HG03060 (cell line): ENCODE results near the gene ZEB2.

Experiments used
- ATAC-seq: cut with Tn5 transposase; IDR thresholded peaks from one replicate; pipeline ENCODE4 v1.9.1; 2021; ENCODE audit warnings: low read depth, moderate number of reproducible peaks; ENCODE audit not compliant: unreplicated experiment

The ZEB2 gene

GRCh38 chr2:144530596-144530995 lies 10.7 kb upstream of the ZEB2 start:
- no peak for ATAC-seq

- no peak for ATAC-seq
These were observed 9.9 kb upstream of the ZEB2 start for GRCh38 chr2:144529841-144530240.

DNA sequence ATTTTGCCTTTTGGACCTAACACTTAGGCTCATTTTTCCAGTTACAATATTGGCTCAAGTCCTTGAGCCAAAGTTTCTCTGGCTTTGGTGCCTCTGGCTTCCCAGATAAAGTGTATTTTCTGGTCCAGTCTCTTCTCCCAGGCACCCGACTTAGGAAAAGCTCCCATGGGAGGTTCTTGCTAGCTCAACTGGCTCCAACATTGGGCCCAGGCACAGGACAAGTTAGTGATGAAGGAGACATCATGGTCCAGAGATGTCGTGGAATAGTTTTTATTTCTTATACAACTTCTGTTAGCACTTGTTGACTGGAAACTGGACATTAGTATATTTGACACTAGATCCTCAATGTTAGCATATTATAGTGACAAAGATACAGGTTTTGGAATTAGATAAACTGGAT lies 8.2 kb upstream of the ZEB2 start:
- no peak for ATAC-seq

GRCh38 chr2:144526831-144527230 lies 6.9 kb upstream of the ZEB2 start:
- ATAC-seq = no peak

- no peak for ATAC-seq
These were observed 4.4 kb upstream of the ZEB2 start for GRCh38 chr2:144524118-144525009.

- no peak for ATAC-seq
These were observed 3.7 kb upstream of the ZEB2 start for GRCh38 chr2:144523596-144524117.

DNA sequence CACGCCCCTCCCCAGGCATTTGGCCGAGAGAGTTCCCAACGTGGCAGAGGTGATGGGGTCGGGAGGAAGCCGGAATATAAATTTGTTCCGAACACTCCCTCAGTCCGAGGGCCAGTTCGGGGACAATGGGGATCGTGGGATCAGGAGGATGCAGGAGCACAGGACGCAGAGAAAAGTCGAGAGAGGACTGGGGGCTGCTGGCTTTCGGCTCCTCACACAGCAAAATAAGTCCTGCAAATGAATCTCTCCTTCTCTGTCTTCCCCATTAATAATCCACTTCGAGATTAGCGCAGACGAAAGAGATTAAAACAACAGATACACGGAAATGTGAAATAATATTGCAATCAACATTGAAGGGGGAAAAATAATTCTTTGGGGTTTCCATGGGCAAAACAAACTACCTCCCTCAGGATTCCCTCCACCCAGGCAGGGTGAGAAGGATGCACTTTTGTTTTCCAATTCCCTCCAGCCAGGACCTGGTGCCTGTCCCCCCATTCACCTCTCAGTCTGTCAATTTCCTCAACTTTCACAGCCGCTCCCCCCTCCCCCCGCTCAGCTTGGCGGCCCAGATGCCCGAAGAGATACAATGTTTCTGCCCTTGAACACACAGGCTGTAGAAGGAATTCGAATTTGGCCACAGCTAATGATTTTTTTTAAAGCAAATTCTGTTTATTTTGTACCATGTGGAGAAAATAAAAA lies 3.1 kb upstream of the ZEB2 start:
- ATAC-seq = no peak

GRCh38 chr2:144522176-144522896 lies 2.4 kb upstream of the ZEB2 start:
- no peak for ATAC-seq

GRCh38 chr2:144521686-144522085 lies 1.8 kb upstream of the ZEB2 start:
- ATAC-seq = no peak

- ATAC-seq = no peak
These were observed 1.0 kb upstream of the ZEB2 start for GRCh38 chr2:144520756-144521487.

DNA sequence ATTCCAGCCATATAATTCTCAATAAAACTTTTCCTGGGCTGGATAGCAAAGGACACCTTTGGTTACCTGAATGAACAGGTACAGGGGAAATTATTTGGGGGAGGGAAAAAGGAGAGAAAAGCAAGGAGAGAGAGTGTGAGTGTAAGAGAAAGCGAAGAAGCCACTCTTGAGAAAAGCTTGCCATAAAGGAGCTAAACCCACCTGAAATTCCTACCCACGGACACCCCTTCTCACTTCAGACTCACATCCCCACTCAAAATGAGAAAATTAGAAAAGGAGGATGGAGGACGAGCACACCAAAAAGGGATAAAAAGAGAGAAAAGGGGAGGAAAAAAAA lies 354 bp downstream of the ZEB2 start:
- no peak for ATAC-seq

DNA sequence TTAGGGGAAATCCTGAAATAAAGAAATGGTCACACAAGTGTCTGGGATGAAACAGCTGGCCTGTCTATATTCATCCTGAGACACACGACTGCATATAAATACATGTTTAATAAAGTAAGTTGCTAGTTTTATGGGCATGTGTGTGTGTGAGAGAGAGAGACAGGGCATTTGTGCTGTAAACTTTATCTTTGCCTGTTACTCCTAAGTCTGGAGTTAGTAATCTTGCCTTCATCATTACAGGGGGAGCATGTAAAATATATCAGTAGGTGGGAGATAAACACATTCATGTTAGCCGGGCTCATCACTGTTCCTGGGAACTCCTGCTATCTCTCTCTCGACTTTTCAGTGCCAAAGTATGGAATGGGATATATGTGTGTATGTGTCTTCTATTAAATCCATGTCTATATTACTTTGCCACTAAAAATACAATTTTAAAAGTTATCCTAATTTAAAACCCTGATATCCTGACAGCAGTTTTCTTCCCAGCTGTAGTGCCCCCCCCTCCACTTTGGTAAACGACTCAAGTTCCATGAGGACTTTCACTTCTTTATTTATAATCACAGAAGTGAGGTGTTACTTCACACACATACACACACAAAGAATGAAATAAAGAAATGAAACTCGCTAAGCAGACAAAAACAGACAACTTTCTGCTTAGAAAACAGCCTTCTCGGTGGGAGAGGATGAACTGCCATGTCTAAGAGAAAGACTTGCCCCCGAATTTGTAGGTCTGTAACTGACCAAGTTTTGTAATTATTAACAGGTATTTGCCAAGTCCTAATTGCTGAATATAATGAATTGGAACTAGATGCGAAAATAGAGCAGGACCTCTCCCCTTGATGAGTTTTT lies 947 bp downstream of the ZEB2 start:
- peak; percentile 87 for ATAC-seq

- no peak for ATAC-seq
These were observed 1.8 kb downstream of the ZEB2 start for GRCh38 chr2:144517866-144518747.

DNA sequence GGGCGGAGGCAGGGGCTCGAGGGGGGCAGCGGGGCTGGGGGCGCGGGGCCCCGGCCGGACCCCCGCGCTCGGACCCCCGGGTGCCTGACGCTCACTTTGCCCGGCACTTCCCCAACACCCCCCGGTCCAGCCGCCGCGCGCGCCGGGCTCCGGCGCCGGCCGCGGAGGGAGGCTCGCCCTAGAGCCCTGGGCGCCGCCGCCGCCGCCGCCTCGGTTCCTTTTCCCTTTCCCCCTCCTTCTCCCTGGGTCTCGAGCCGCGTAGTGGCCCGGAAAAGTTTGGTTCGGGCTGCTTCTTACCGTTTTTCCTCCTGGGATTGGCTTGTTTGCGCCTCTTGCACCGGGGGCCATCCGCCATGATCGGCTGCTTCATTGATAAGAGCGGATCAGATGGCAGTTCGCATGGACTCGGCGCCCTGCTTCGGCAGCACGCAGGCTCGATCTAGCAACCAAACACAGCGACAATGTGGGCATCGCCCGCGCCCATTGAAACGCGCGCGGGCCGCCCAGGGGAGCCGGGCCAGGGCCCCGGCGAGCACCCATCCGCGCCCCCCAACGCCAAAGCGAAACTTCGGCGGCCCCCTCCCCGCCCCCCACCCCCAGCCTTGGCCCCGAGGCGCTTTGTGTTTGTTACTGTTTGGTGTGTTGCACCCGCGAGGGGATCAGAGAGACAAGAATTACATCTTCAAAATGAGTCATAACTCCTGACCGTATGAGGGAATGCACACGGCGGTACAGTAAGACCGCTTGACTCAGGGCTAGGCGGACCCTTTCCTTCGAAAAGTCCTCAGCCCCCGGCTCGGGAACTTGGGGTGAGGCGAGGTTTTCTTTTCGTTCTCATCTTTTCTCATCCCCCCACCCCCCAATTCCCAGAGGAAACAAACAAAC lies 2.7 kb downstream of the ZEB2 start:
- peak; percentile 34 for ATAC-seq

DNA sequence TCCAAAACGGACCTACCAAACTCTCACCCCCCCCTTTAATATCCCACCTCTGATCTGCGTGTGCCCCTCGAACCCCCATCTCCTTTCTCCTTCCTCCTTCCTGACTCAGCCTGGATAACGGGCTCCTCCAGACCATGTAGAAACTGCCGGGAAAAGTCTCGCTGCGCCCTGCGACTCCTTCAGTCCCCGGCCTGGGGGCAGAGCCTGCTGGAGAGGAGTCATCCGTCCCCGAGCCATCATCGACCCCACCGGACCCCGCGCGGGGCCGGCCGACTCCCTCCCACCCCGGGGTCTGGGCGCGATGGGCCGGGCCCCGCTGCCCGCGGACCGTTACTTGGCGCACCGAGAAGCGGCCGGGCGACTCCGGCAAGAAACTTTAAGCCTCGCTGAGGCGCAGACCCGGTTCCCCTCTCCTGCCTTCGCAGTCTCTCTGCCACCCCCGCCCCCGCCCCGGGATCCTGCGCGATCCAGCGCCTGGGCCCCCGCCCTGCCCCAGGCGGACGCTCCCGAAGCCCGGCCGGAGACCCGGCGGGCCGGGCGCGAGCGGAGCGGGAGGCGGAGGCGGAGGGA lies 3.4 kb downstream of the ZEB2 start:
- ATAC-seq = no peak

GRCh38 chr2:144515696-144516410 lies 4.1 kb downstream of the ZEB2 start:
- no peak for ATAC-seq
